NCI-H345 (cell line): Measurements from ENCODE around the gene PPM1J.
"Not testable (repeated sequence)": the region's sequence is repeated elsewhere in the genome, so short reads cannot be mapped to it uniquely, and the experiment has no call there.

ENCODE experiments used
- DNase-seq: peaks from one replicate; lab custom pipeline; 2025; lab: John Stamatoyannopoulos, UW

Gene PPM1J

DNA sequence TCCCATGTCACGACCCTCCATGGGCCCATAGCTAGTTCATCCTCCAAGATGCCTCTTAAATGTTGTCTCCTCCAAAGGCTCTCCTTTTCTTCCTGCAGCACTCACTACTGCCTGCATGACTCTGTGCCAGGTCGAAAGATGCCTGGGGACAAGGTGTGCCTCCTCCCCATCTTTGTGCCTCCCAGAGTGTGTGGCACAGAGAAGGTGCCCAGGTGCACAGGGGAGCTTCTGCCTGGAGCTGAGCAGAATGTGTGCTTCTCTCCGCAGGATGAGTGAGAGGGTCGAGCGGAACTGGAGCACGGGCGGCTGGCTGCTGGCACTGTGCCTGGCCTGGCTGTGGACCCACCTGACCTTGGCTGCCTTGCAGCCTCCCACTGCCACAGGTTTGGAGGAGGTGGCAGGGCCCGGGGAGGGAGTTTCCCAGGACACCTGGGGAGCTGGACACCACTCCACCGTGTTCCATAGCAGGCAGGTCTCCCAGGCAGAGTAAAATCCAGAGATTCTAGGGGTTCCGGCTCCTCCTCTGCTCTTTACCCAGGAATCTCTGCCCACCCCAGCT lies 6.9 kb upstream of the PPM1J start:
- DNase-seq, result no peak

DNA sequence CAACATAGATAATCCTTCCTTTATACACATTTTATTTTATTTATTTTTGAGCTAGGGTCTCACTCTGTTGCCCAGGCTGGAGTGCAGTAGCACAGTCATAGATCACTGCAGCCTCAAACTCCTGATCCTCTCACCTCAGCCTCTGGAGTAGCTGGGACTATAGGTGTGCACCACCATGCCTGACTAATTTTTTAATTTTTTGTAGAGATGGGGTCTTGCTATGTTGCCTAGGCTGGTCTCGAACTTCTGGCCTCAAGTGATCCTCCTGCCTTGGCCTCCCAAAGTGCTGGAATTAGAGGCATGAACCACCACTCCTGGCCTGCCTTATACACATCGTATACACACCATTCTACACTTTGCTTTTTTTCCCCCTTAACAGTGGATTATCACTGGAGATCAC lies 6.2 kb upstream of the PPM1J start:
- DNase-seq, result not testable (repeated sequence)

DNA sequence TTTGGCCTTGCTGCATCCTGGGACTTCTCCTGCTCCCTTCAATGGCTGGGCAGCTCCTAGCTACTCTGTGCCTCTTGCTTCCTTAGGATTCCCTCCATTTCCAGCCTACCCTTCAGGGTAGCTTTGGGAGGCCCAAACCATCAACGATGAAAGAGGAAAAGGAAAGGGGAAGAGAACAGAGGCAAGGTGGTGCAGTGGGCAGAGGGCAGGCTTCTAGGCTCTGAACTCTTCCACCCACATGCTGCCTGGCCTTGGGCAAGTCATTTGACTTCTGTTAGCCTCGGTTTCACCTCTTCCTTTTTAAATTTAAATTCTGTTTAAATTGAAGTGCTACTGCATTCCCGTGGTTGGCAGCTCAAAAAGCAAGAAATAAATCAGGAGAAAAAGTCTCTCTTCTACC lies 5.7 kb upstream of the PPM1J start:
- DNase-seq, result no peak

DNA sequence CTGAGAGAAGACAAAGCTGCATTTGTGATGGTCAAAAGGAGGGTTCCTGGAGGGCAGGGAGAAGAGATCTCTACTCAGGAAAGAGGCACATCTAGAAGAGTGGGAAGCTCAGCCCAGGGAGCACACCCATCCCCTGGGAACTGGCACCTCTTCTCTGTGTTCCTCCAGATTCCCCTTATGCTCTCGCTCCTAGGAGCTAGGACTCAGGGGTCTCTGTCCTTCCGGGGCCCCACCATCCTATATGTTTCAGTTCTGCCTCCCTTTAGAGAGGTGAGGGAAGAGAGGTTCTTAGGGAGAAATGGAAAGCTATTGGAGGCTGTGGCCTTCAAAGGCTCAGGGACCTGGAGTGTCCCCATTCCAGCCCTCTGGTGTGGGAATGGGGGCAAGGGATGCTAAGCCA lies 4.6 kb upstream of the PPM1J start:
- no peak for DNase-seq

DNA sequence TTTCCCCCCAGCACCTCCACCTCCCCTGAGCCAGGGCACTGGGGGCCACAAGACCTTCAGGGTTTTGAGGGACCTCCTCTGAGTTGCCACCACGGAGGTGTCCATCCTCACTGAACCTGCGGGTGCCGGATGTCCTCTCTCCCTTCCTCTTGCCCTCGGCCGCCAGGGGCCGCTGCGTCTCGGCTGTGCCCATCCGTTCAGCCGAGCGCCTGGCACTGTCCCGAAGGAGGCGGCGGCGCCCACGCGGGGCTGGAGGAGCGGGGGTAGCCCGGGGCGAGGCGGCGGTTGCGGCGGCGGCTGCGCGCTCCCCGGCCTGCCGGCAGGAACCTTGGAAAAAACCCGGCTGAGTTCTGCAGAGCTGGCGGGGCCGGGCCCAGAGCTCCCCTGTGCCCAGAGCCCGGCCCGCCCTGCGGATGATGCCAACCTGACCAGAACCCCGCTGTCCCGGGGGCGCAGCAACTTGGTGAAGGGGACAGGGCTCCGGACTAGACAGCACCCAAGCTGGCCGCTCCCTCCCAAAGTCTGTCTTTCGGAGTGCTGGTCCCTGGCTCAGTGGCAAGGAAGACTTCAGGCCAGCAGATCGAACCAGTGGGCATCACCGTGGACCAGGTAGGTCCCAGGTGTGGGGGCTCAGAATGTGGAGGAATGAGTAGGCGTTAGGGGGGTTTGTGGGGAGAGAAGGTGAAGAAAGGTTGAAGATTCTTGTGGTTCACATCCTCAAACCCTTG lies 3.7 kb upstream of the PPM1J start:
- DNase-seq, result peak; percentile 75

DNA sequence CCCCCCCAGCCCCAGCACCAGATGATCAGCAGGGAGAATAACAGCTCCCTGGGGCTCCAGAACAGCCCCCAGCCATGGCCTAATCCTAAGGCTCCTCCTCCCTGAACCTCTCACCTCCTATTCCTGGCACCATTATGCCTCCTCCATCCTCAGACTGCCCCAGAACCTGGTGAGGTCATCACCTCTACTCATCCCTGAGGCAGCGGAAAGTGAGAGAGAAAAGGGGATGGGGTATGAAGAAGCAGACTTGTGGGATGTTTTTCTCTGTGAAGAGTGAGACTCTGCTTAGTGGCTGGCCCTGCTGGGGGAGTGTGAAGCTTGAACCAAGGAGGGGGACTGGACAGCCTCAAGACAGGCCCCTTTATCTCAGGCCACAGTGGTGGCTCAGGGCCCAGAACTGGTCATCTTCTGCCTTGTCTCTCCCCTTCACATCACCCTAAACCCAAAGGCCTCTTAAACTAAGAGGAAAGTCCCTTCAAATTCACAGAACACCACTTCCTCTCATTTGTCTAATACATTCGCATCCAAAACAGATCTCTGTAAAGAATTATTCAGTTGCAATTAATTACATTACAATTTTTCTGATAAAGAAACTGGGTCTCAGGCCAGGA lies 2.2 kb upstream of the PPM1J start:
- no peak for DNase-seq

DNA sequence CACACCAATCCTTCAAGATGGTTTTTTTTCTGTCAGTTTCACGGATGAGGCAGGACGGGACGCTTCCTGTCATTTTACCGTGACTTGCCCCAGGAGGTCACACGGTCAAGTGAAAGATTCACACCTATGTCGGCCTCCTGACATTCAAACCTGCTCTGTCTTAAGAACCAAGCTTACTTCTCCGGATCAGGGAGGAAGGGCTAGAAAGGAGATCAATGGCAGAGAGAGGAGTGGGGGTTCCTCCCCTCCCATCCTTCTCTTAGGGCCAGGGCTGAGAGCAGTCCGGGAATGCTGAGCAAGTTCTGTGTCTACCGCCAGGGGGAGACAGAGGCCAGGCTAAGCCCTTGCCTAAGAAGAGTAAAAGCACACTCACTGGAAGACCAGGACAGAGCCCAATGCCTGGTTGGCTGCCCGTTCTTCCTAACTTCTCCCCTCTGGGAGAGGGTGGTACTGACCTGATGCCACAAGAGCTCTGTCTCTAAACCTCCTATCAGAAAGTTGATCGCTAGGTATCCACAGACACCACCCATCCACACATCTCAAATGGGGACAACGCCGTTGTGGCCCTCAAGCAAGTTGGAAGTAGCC lies 1.1 kb upstream of the PPM1J start:
- peak; percentile 88 for DNase-seq

DNA sequence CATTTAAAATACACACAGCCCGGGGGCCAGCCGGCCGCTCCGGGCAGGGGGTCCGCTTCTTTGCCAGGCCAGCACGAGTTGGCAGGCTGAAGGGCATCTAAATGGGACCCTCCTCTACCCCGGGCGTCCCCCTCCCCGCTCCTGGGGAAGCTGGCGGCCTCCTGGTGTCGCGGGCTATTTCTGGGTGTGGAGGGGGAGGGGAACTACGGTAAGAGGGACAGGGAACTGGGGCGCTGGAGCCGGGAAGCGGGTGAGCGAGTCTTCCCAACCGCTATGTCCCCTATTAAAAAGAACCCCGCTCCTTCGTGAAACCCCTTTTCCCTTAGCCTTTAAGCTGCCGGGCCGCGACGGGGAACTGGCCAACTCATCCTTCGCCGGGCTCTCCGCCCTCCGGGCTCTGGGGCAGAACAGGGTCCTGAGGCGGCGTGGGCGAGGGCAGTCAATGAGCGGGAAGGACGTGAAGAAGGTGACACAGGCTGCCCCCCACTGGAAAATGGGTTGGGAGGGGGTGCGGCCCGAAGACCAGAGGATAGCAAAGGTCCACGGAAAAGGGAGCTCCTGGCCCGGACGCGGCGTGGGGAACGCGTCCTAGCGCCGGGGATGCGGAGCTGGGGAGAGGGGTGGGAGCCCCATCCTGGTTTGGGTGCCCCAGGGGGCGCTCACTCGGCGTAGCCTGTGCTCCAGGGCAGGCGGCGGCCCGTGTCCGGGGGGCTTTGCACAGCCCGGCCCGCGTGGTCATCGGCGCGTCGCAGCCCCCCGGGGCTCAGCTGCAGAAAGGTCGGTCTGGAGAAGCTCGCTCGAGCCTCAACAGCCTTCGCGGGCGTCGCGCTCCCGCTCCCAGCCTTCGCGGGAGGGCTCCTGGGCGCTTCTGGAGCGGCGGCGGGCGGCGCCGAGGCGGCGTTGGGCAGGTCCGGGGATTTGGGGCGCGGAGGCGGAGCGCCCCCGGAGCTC lies 544 bp downstream of the PPM1J start:
- no peak for DNase-seq

DNA sequence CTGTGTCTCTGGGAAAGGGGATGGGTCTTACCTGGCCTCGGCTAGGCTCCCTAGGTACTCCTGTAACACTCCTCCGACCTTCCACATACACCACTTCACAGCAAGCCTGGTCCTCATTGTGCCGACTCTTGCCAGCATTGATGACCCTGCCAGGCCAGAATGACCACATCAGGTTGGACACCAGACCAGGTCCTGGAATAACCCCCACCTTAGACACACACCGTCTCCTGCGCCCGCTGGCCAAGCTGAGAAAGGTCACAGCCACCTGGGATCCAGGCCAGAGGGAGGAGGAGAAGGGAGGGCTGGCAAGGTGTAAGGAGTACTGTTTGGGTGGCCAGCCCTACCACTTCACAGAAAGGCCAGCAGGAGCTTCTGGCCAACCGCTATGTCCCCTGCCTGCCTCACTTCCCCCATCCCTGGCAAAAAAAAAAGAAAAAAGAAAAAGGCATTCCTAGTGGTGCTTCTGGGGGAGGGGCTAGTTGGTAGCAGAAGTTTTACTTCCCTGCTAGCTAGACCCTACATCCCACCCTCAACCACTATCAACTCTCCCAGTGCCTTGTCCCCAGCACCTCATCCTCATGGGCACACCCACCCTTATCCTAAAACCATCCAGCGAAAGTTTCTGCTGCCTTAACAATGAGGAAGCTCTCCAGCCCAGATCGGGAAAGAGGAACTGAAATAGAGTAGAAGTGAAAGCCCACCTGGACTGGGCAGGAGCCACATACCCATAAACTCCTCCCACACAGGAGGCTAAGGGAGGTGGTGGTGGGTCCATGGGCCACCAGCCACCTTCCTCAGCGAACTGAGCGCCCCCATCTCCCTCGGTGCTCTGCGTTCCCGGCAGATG lies 1.4 kb downstream of the PPM1J start:
- DNase-seq, result no peak

DNA sequence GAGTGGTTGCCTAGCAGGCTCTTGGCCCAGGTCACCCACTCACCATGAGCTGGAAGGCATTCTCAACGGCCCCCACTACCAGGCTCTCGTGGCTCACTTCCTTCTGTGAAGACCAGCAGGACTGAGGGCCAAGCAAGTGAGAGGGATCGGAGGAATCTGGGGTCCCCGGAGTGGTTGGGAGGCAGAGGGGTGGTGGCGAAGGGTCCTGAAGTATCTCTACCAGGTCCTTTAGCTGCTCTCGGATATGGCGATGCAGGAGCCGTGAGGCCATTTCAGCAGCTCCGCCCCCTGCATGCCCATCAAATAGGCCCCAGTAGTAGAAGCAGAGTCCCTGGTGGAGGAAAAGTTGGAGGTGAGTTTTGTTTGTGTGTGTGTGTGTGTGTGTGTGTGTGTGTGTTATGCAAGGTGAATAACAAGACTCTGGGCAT lies 2.4 kb downstream of the PPM1J start:
- no peak for DNase-seq

DNA sequence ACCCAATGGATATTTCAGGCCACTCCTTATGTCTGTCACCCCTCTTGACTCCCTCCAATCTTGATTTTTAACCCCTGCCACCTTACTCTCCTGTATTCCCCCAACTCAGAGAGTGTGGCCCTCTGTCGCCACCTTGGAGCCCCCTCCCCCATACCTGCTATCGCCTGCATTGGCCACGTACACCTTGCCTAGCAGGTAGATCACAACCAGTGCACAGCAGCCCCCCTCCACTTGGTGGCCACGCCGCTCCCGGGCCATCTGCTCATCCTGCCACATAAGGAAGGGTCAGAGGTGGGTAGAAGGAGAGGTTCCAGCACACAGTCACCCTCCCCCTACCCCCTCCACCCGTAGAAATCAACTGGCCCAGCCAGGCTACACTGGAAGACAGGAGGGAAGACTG lies 2.9 kb downstream of the PPM1J start:
- DNase-seq, result no peak

DNA sequence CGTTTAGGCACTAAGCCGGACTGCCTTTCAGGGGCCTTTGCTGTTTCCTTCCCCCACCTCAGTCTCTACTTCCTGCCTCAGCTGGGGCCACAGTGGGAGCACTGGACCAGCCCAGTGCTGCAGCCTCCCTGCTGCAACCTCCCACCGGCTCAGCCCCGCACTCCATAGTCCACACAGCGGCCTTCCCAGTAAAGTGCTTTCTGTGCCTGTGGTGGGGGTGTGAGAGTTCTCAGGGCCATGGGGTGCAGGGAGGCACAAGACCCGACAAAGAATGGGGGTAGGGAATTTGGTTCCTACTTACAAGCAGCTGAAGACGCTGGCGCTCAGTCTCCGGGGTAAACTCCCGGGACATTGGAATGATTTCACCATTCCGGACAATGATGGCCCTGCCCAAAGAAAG lies 3.5 kb downstream of the PPM1J start:
- no peak for DNase-seq

DNA sequence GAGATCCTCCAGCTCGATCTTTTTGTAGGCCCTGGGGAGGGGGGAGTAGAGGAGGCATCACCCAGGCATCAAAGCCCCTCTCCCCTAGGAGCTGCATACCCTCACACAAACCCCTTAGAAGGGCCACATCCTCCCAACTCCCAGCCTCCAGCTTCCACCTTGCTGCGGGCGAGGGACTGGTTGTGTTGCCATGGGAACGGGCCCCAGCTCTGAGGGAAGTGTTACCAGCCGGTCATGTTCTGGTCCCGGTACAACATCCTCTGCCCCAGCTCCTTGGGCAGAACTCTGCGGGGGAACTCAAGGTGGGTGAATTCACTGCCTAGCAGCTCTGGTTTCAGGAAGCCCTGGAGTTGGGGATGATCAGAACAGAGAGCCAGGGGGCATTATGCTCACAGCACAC lies 4.1 kb downstream of the PPM1J start:
- DNase-seq, result no peak

DNA sequence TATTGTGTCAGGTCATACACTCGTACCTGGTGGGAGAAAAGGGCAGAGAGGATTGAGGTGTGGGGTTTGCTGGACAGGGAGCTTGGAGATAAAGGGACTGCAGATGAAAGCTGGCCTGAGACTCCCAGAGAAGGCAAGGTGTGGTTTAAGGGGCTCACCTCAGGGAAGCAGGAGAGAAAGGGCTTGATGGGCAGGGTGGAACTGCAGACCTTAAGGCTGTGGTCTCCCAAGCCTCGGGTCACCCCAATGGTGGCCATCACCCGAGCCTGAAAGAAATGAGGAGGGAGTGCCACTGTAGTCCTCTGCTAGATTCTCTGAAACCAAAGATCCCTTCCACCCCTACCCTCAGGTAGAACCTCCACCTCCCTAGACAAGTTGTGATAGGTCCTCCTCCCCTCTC lies 4.5 kb downstream of the PPM1J start:
- DNase-seq, result no peak

DNA sequence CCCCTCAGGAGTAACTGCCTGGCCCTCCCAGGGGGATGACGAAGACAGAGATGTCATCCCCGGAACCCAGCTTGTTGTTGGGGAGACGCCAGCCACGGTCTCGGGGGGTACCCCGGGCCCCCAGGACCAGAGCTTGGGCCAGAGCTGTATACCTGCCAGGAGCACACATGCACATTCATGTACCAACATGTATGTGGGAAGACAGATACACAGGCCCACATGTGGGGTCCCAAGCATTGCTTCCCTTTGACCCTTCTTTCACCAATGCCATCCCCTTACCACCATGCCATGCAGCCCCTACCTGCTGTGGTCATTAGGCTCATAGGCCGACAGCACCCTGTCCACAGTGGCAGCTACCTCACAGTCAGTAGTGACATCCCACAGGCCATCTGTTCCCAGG lies 5.0 kb downstream of the PPM1J start:
- DNase-seq, result no peak

DNA sequence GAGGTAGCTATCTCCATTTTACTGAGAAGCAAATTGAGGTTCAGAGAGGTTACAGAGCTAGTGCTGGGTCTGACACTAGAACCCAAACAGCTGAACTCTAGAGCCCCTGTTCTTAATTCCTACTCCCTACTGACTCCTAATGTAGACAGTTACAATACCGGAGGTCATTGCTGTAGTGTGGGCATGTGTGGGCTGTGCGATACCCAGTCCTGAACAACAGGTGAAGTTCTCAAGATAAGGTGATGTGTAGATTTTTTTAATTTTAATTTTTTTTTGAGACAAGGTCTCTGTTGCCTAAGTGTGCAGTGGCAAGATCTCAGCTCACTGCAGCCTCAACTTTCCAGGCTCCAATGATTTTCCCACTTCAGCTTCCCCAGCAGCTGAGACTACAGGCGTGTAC lies 6.6 kb downstream of the PPM1J start:
- no peak for DNase-seq

DNA sequence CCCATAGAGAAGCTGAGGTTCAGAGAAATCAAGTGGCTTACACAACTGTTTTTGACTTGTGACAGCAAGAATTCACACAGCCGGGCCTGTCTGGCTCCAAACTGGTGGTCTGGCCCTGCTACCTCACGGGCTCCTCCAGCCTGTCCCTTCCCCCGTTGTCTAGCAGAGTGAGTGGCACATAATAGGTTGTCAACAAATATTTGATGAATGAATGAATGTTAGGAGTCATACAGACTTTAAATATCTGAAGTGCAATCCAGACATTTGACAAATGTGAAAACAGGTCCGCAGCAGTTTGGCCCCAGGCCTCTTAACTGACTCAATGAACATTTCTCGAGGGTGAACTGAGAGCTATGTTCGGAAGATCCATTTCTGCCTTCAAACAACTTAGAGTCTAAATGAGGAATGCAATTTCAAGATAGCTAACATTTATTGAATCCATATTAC lies 7.1 kb downstream of the PPM1J start:
- DNase-seq, result no peak

DNA sequence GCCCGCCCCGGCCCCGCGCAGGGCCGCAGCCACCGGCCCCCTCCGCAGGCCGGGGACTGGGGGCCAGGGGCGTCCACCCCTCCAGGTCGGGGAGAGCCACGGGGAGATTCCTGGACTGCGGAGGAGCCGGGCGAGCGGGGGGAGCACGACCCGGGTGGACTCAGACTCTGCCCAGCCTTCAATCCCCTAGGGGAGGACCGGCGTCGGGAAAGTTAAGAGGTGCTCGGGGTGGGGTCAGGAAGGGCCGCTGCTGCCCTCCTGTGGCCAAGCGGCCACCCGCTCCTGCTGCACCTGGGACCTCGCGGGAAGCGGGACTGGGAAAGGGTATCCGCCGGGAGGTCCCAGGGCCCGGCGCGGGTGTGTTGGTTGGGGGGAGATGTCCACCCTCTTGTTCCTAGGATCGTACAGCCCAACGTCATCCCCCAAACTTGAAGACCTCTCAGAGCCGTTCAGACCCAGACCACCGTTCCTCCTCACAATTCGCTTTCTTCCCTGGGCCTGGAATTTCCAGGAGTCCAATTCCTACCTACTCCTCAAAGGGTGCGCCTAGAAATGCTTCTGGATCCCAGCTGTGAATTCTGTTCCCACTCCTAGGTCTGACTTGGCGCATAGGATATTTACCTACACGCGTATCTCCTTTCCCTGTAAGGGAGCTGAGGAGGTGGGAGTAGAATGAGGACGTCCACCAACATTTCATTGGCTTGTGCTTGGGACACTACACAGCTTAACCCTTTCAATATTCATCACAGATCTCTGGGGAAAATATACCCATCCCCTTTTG lies 7.7 kb downstream of the PPM1J start:
- DNase-seq, result peak; percentile 82

DNA sequence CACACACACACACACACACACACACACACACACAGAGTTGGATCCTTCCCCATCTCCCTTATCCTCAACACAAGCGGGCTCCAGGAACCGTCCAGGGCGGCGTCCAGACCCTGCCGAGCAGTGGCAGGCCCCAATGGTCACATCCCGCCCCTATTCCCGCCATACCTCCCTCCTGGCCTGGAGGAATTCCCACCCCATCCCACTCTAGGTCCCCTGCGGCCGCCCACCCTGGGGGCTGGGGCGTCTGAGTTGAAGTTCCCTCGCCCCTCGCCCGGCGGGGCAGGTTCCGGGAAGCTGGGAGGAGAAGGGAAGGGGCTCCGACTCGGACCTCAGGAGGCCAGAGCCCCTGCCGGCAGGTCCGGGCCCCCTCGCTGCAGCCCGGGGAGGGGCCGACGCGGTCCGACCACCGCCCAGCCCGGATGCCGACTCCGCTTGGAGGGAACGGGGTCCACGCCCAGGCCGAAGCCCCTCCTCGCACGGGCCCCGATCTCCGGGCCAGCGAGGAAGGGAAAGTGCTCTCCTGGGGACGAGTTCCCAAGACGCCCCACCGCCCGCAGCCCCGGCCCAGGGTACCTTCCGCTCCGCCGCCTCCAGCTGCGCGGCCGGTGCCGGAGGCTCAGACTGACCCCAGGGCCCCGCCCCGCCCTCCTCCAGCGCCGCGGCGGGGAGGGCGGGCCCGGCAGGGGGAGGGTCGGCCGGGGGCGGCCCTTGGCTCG lies 8.5 kb downstream of the PPM1J start, which contains the start of gene RHOC:
TSS of gene RHOC (minus strand) at position 623 of the 716 bp plus-strand sequence. CDS start 3,328 bp downstream, outside the sequence.
- peak; percentile 64 for DNase-seq
